ENCODE results near the gene IDUA.

IDUA gene

GRCh38 chr4:1001561-1002130 lies 14.8 kb downstream of the IDUA start:
- DNase-seq (ENCODE audit: low read depth), result no peak

- no peak for DNase-seq (ENCODE audit: low read depth)
Measured at GRCh38 chr4:1002131-1002630, 15.3 kb downstream of the IDUA start.

- DNase-seq (ENCODE audit: low read depth), result no peak
Measured at GRCh38 chr4:1002631-1003251, 15.9 kb downstream of the IDUA start.

- no peak for DNase-seq (ENCODE audit: low read depth)
Measured at GRCh38 chr4:1003271-1004070, 16.6 kb downstream of the IDUA start.

GRCh38 chr4:1004071-1004418 lies 17.2 kb downstream of the IDUA start:
- no peak for DNase-seq (ENCODE audit: low read depth)

GRCh38 chr4:1004557-1005485 lies 18.0 kb downstream of the IDUA start:
- no peak for DNase-seq (ENCODE audit: low read depth)

GRCh38 chr4:1006856-1007255 lies 20.0 kb downstream of the IDUA start:
- no peak for DNase-seq (ENCODE audit: low read depth)

GRCh38 chr4:1008840-1009541 lies 22.1 kb downstream of the IDUA start:
- no peak for DNase-seq (ENCODE audit: low read depth)

- peak; percentile 65 for DNase-seq (ENCODE audit: low read depth)
Measured at GRCh38 chr4:1009542-1010394, 22.9 kb downstream of the IDUA start.

GRCh38 chr4:1010395-1011021 lies 23.7 kb downstream of the IDUA start:
- DNase-seq (ENCODE audit: low read depth), result peak; percentile 49

GRCh38 chr4:1011022-1011665 lies 24.3 kb downstream of the IDUA start, which contains the start of gene FGFRL1:
Gene FGFRL1 (plus strand): TSS chr4:1011626. CDS start chr4:1012486, 860 bp downstream.
- peak; percentile 86 for DNase-seq (ENCODE audit: low read depth)

- no peak for DNase-seq (ENCODE audit: low read depth)
Measured at GRCh38 chr4:1011666-1012033, 24.8 kb downstream of the IDUA start.

- no peak for DNase-seq (ENCODE audit: low read depth)
Measured at GRCh38 chr4:1012034-1012739, 25.3 kb downstream of the IDUA start.

GRCh38 chr4:1013225-1014073 lies 26.6 kb downstream of the IDUA start:
- no peak for DNase-seq (ENCODE audit: low read depth)

- DNase-seq (ENCODE audit: low read depth), result no peak
Measured at GRCh38 chr4:1014291-1015167, 27.7 kb downstream of the IDUA start.

GRCh38 chr4:1015179-1015578 lies 28.3 kb downstream of the IDUA start:
- no peak for DNase-seq (ENCODE audit: low read depth)

GRCh38 chr4:1015746-1016145 lies 28.9 kb downstream of the IDUA start:
- DNase-seq (ENCODE audit: low read depth), result no peak
